ENCODE measurements around the gene EPB41L4B.

EPB41L4B gene

GRCh38 chr9:109319626-109320241, 1.1 kb downstream of the EPB41L4B start:
- DNase-seq, result no peak

- DNase-seq, result no peak
Observed at GRCh38 chr9:109319017-109319625, 1.7 kb downstream of the EPB41L4B start.

- no peak for DNase-seq
Observed at GRCh38 chr9:109317979-109318741, 2.7 kb downstream of the EPB41L4B start.

- DNase-seq, result no peak
Observed at GRCh38 chr9:109317311-109317978, 3.4 kb downstream of the EPB41L4B start.

GRCh38 chr9:109316207-109316640, 4.6 kb downstream of the EPB41L4B start:
- no peak for DNase-seq

GRCh38 chr9:109315480-109316206, 5.2 kb downstream of the EPB41L4B start:
- DNase-seq, result no peak

GRCh38 chr9:109314011-109314531, 6.8 kb downstream of the EPB41L4B start:
- no peak for DNase-seq

GRCh38 chr9:109313351-109313750, 7.5 kb downstream of the EPB41L4B start:
- DNase-seq, result no peak

- no peak for DNase-seq
Observed at GRCh38 chr9:109312783-109313182, 8.1 kb downstream of the EPB41L4B start.

- no peak for DNase-seq
Observed at GRCh38 chr9:109311731-109312130, 9.1 kb downstream of the EPB41L4B start.

GRCh38 chr9:109311286-109311685, 9.6 kb downstream of the EPB41L4B start:
- DNase-seq, result no peak

GRCh38 chr9:109310486-109310901, 10.4 kb downstream of the EPB41L4B start:
- DNase-seq, result no peak

- DNase-seq, result no peak
Observed at GRCh38 chr9:109309282-109309681, 11.6 kb downstream of the EPB41L4B start.

- no peak for DNase-seq
Observed at GRCh38 chr9:109307380-109308240, 13.2 kb downstream of the EPB41L4B start.

GRCh38 chr9:109305801-109306200, 15.1 kb downstream of the EPB41L4B start:
- DNase-seq, result no peak

- DNase-seq, result no peak
Observed at GRCh38 chr9:109304347-109304746, 16.5 kb downstream of the EPB41L4B start.

GRCh38 chr9:109303900-109304299, 17.0 kb downstream of the EPB41L4B start:
- no peak for DNase-seq

- DNase-seq, result no peak
Observed at GRCh38 chr9:109302606-109303005, 18.3 kb downstream of the EPB41L4B start.

- DNase-seq, result no peak
Observed at GRCh38 chr9:109301012-109301411, 19.8 kb downstream of the EPB41L4B start.

GRCh38 chr9:109299891-109300290, 21.0 kb downstream of the EPB41L4B start:
- no peak for DNase-seq

- no peak for DNase-seq
Observed at GRCh38 chr9:109297899-109298298, 23.0 kb downstream of the EPB41L4B start.

All from CD4-positive, alpha-beta T cell treated with Interleukin-4 for 1 hour (primary cell).